OCI-M2 (cell line): ENCODE measurements around the gene LCE1C.

Source experiments
- DNase-seq: peaks from one replicate; lab custom pipeline; 2025; ENCODE audit not compliant: unreplicated experiment; lab: John Stamatoyannopoulos, UW

LCE1C gene

GRCh38 chr1:152760551-152761190 is 45.8 kb downstream of the LCE1C start:
- DNase-seq, result no peak

- DNase-seq, result no peak
These were observed 46.8 kb downstream of the LCE1C start for GRCh38 chr1:152759453-152760173.

- DNase-seq, result no peak
These were observed 47.8 kb downstream of the LCE1C start for GRCh38 chr1:152758636-152759035.

- DNase-seq, result no peak
These were observed 48.7 kb downstream of the LCE1C start, which contains the start of gene KPRP for GRCh38 chr1:152757747-152758146. TSS of gene KPRP (plus strand) at chr1:152758025. CDS start at chr1:152759589, 1,564 bp downstream.

- DNase-seq, result no peak
These were observed 49.6 kb downstream of the LCE1C start for GRCh38 chr1:152756872-152757271.
